ENCODE results near the gene TOMM20.

Gene TOMM20

GRCh38 chr1:235134171-235134570, 5.5 kb upstream of the TOMM20 start:
- DNase-seq (ENCODE audit: low read depth in 3 of 3), result no peak

GRCh38 chr1:235133086-235133485, 4.4 kb upstream of the TOMM20 start:
- DNase-seq (ENCODE audit: low read depth in 3 of 3), result no peak

GRCh38 chr1:235131961-235132360, 3.3 kb upstream of the TOMM20 start:
- DNase-seq (ENCODE audit: low read depth in 3 of 3), result no peak

- no peak for DNase-seq (ENCODE audit: low read depth in 3 of 3)
These were observed 2.2 kb upstream of the TOMM20 start for GRCh38 chr1:235130766-235131270.

GRCh38 chr1:235129774-235130570, 1.3 kb upstream of the TOMM20 start:
- no peak for DNase-seq (ENCODE audit: low read depth in 3 of 3)

DNA sequence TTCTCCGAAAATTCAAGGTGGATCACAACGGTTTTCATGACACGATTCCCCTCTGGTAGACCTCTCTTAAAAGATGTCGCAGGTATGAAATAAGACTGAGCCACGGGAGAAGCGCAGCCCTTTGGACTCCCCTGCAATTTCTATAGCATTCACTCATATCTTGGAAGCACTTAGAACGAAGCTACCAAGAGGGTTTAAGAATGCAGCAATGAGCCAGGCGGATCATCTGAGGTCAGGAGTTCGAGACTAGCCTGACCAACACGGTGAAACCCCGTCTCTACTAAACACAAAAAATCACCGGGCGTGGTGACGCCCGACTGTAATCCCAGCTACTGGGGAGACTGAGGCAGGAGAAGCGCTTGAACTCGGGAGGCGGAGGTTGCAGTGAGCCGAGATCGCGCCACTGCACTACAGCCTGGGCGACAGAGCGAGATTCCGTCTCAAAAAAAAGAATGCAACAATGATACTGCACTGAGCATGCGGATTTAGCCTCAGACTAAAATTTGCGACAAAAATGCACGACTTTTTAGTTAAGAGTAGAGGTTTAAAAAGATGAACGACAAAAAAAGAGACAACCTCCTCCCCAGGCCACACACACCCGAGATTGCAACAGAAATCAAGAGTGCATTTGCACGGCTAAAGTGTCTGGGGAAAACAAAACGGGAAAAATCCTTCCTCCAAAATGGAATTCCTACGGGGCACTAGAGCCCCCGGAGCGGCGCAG, 743 bp downstream of the TOMM20 start:
- no peak for DNase-seq (ENCODE audit: low read depth in 3 of 3)

GRCh38 chr1:235127203-235127602, 1.4 kb downstream of the TOMM20 start:
- no peak for DNase-seq (ENCODE audit: low read depth in 3 of 3)

- no peak for DNase-seq (ENCODE audit: low read depth in 3 of 3)
These were observed 4.0 kb downstream of the TOMM20 start for GRCh38 chr1:235124665-235125064.

DNA sequence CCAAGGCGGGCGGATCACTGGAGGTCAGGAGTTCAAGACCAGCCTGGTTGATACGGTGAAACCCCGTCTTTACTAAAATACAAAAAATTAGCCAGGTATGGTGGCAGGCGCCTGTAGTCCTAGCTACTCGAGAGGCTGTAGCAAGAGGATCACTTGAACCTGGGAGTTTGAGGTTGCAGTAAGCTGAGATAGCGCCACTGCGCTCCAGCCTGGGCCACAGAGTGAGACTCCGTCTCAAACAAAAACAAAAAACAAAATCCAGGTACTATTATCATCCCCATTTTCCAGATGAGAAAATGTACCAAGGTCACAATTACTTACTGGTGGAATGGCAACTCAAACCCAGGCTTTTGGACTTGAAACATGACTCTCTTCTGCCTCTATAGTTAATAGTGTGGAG, 4.5 kb downstream of the TOMM20 start:
- no peak for DNase-seq (ENCODE audit: low read depth in 3 of 3)

DNA sequence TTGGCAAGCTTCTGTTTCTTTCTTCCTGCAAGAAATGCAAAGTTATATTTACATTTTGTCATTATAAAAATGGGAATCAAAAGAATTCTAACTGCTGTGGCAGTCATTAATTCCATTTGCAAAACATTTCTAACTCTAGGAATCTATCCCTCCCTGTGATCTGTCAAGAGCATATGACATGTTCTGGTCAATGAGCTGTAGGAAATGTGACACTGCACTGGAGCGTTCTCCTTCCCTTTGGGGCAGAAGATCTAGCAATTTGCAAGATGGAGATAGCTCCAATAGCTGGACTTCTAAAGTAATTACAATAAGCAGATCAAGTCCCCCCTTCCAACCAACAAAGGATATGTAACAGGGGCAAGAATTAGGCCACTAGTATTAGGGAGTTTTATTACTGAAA, 6.3 kb downstream of the TOMM20 start:
- no peak for DNase-seq (ENCODE audit: low read depth in 3 of 3)

- DNase-seq (ENCODE audit: low read depth in 3 of 3), result no peak
These were observed 15.3 kb downstream of the TOMM20 start for GRCh38 chr1:235113183-235113917.

- no peak for DNase-seq (ENCODE audit: low read depth in 3 of 3)
These were observed 16.1 kb downstream of the TOMM20 start for GRCh38 chr1:235112297-235113182.

GRCh38 chr1:235111107-235111506, 17.5 kb downstream of the TOMM20 start:
- DNase-seq (ENCODE audit: low read depth in 3 of 3), result no peak

- no peak for DNase-seq (ENCODE audit: low read depth in 3 of 3)
These were observed 19.8 kb downstream of the TOMM20 start for GRCh38 chr1:235108876-235109275.

GRCh38 chr1:235108185-235108593, 20.4 kb downstream of the TOMM20 start:
- no peak for DNase-seq (ENCODE audit: low read depth in 3 of 3)

GRCh38 chr1:235107368-235108184, 21.1 kb downstream of the TOMM20 start:
- no peak for DNase-seq (ENCODE audit: low read depth in 3 of 3)

DNA sequence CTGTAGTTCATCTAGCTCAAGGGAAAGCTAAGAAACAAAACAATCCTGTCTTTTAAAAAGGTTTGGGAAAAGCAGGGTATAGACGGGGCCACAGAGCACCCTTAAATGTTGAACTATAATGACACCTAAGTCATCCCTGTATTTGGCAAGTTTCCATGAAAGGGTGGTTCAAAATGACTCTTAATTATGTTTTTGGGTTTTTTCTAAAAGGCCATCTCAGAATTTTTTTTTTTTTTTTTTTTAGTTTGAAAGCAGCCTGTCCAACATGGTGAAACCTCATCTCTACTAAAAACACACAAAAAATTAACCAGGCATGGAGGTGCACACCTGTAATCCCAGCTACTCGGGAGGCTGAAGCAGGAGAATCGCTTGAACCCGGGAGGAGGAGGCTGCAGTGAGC, 22.2 kb downstream of the TOMM20 start:
- DNase-seq (ENCODE audit: low read depth in 3 of 3), result no peak

DNA sequence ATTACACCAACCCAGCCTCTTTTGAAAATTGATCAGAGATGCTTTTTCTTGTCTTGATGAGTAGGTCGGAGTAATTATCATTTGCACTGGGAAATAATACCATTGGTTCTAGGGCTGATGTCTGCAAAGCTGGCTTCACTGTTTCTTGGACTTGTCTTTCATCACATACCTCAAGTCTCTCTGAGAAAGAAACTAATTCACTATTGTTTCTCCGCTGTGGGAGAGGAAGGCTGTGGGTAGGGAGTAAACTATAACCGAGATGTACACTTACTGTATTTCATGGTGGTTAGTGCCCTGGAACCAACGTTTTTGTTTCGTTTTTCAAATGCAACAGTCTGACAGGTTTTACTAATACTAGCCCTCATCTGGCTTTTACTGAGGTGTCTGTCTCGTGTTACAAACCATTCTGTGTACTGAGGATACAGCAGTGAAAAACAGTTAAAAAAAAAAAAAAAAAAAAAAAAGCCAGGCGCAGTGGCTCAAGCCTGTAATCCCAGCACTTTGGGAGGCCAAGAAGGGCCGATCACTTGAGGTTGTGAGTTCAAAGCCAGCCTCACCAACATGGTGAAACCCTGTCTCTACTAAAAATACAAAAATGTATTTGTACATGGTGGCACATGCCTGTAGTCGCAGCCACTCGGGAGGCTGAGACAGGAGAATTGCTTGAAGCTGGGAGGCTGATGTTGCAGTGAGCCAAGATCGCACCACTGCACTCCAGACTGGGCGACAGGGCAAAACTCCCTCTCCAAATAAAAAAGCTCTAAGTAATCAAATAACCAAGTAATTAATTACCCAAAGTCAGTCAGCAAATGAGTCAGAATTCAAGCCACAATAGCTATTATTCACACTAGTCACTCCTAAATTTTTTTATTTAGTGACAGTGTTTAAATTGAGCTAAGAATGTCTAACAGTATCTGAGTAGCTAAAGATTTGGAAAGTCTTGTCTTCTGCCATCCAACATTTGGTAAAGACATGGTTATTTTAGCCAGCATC, 23.3 kb downstream of the TOMM20 start:
- no peak for DNase-seq (ENCODE audit: low read depth in 3 of 3)

- no peak for DNase-seq (ENCODE audit: low read depth in 3 of 3)
These were observed 25.6 kb downstream of the TOMM20 start for GRCh38 chr1:235102993-235103411.

Data from stimulated activated CD4-positive, alpha-beta T cell treated with anti-CD3 and anti-CD28 coated beads, TNF-alpha, amount 100 ng/mL, for 4 hours (primary cell).